Chondrocyte (in vitro differentiated cells): Measurements from ENCODE around the gene GPR183. TPM values are rescaled to one million over a fixed set of nuclear protein-coding genes. Genes with fewer than 3 reads are reported as not detected.

Experiments used
- DNase-seq: peaks from one replicate; pipeline ENCODE4 v3.0.0; 2021; ENCODE audit warnings: mixed read lengths, low spot score
- H3K27ac Mint-ChIP-seq: one replicate; pipeline ENCODE4 v1.8.0; 2021; ENCODE audit warnings: mild to moderate bottlenecking, moderate library complexity, mixed read lengths; ENCODE audit not compliant: unreplicated experiment
- H3K27me3 Mint-ChIP-seq: 2 replicates; pipeline ENCODE4 v1.8.0; 2021; ENCODE audit warnings: low read depth, mixed read lengths
- H3K36me3 Mint-ChIP-seq: 2 replicates; pipeline ENCODE4 v1.8.0; 2021; ENCODE audit warnings: low read depth, mixed read lengths
- H3K4me1 Mint-ChIP-seq: 2 replicates; pipeline ENCODE4 v1.8.0; 2021; ENCODE audit warnings: low read depth, mild to moderate bottlenecking, mixed read lengths
- H3K4me3 Mint-ChIP-seq: one replicate; pipeline ENCODE4 v1.8.0; 2021; ENCODE audit warnings: mild to moderate bottlenecking, moderate library complexity, mixed read lengths; ENCODE audit not compliant: unreplicated experiment
- H3K9me3 Mint-ChIP-seq: 2 replicates; pipeline ENCODE4 v1.8.0; 2021; ENCODE audit warnings: low read depth, mixed read lengths
- total RNA-seq: library from RNA; stranded (reverse); gene quantifications from 3 replicates; pipeline ENCODE4 v1.2.1, GENCODE V29; 2021
- TF ChIP-seq, protein P1 (sequence below): fragments of 200-600 bp; sonication (generic); IDR thresholded peaks from 2 replicates; pipeline ENCODE4 v1.5.0; 2021; ENCODE audit warnings: antibody characterized with exemption, mild to moderate bottlenecking, moderate library complexity

The GPR183 gene
- total RNA-seq, 1 donor from 2014 or later: 5.7 TPM

DNA sequence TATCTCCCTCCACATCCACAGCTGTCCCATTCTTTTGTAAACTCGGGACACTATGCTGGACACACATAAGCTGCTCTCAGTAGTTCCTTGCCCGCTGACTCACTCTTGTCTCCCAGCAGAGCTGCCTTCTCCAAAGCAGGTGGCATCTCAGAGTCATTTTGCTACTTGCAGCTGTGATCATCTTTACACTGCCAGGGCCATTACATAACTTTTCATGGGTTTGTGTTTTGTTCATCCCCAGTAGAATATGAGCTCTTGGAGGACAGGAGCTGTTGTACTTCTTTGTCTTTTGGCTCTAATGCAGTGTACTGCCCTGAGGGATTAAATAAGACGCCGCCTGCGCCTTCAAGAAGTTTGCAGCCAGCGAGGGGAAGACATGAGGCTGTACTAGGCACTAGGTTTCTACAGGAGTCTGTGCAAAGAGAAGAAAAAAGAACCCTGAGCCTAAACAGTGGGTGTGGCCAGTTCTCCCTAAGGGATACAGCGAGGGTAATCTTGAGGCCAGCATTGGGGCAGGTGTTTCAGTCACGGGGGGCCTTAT, 40.8 kb upstream of the GPR183 start:
- Mint-ChIP-seq H3K4me1 (no peaks in the 10 kb centered on the region), H3K4me3 (no peak overlapping the region), H3K27me3 (no peaks in the 10 kb centered on the region), H3K27ac (no peak overlapping the region), H3K9me3 (no peaks in the 10 kb centered on the region), H3K36me3 (peaks cover 33% of the 10 kb centered on the region)
- TF ChIP-seq, protein P1, sequence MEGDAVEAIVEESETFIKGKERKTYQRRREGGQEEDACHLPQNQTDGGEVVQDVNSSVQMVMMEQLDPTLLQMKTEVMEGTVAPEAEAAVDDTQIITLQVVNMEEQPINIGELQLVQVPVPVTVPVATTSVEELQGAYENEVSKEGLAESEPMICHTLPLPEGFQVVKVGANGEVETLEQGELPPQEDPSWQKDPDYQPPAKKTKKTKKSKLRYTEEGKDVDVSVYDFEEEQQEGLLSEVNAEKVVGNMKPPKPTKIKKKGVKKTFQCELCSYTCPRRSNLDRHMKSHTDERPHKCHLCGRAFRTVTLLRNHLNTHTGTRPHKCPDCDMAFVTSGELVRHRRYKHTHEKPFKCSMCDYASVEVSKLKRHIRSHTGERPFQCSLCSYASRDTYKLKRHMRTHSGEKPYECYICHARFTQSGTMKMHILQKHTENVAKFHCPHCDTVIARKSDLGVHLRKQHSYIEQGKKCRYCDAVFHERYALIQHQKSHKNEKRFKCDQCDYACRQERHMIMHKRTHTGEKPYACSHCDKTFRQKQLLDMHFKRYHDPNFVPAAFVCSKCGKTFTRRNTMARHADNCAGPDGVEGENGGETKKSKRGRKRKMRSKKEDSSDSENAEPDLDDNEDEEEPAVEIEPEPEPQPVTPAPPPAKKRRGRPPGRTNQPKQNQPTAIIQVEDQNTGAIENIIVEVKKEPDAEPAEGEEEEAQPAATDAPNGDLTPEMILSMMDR: no peak
- DNase-seq: no peak

DNA sequence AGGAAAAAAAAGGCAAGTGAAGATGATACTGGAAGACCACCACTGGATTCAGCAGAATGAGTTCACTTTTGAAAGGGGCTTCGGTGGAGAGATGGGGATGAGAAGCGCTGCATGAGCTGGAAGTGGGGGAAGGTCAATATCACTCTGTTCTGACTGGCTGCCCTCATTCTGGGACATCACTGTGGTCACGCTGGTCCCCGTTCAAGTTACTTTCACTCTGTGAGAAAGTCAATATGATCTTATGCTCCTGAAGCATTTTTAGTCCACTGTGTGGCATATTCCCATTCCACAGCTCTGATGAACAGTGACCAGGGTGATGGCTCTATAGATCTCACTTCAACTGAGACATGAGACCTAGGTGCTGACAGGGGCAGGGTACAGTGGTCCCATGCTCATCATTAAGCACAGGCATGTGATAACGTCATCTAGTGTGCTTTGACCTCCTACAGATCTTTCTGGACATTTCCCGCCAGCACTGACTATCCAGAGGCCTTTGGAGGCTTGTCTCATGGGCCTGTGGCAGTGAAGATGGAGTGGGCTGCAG, 40.2 kb upstream of the GPR183 start:
- Mint-ChIP-seq H3K4me3 (no peak overlapping the region), H3K9me3 (no peaks in the 10 kb centered on the region), H3K4me1 (no peaks in the 10 kb centered on the region), H3K27ac (no peak overlapping the region), H3K36me3 (peaks cover 33% of the 10 kb centered on the region), H3K27me3 (no peaks in the 10 kb centered on the region)
- TF ChIP-seq, protein P1: no peak
- DNase-seq: no peak

DNA sequence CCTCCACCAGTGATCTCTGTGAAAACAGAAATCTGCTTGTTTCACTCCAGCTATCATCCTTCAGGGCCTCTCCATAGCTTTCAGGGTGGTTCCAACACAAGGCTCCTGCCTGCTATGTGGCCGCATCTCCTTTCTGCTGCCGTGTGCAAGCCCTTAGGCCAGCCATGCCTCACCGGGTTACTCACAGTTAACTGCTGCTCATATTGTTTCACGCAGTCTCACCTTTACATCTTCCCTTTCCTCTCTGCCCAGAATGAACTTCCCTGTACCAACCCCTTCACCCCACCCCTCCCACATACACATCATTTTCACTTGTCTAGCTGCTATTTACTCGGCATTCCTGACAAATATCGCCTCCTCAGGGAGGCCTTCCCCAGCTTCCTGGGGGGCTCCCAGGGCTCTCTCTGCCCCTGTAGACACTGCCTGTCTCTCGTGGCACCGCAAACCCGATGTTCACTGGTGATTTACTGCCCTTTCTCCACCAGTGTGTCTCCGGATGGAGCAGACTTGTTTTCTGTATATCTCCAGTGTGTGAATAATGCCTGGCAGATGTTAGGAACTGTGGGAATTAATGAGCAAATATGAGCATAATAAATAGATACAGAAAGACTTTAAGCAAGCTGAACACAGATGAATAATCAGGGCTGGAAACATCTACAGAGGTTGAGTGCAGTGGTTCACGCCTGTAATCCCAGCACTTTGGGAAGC, 39.3 kb upstream of the GPR183 start:
- DNase-seq: no peak
- H3K27me3 Mint-ChIP-seq: no peaks in the 10 kb centered on the region
- H3K27ac Mint-ChIP-seq: no peak overlapping the region
- no peaks in the 10 kb centered on the region for H3K4me1 Mint-ChIP-seq
- TF ChIP-seq, protein P1: no peak
- H3K36me3 Mint-ChIP-seq: peaks cover 39% of the 10 kb centered on the region
- no peak overlapping the region for H3K4me3 Mint-ChIP-seq
- H3K9me3 Mint-ChIP-seq: no peaks in the 10 kb centered on the region

DNA sequence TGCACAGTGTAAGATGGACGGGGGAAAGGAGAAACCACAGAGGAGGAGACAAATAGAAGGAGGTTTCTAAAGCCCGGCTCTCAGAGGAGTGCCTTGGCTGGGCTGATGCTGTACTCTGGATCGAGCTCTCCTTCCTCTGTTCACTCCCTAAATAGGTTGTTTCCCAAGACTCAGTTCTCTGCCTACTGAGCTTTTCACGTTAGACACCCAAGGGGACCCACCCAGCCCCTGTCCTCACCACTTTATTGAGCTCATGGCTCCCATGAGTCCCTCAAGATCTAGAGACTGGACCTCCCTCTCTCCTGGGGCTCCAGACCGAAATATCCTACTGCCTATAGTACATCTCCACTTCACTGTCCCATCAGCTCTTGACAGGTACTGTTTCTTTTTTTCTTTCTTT, 38.1 kb upstream of the GPR183 start:
- DNase-seq: no peak

DNA sequence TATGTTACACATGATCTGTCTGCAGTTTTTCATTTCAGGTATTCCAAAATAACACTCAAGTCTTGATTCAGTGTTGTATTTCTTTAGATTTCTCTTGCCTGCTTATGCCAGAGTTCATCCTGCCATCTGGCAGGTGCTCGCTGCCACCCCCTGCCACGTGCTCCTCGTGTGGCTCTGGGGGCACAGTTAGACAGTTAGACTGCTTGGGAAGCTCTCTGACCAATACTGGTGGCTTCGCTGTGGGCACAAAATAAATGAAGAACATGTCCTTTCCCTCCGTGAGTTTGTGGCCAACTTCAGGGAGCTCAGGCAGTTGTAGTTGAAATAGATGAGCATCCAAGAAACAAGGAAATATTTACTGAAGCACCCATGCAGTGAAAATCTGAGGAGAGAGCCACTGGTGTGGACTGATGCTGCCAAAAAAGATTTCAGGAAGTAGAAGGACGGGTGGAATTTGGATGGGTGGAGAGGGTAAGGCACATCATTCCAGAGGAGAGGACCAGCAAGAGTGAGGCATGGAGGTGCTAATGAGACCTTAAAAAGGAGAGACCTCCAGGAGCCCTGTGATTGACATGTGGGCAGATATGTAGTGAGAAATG, 37.5 kb upstream of the GPR183 start:
- TF ChIP-seq, protein P1: no peak
- Mint-ChIP-seq H3K27ac (no peak overlapping the region), H3K9me3 (no peaks in the 10 kb centered on the region), H3K36me3 (peaks cover 46% of the 10 kb centered on the region), H3K4me3 (no peak overlapping the region), H3K4me1 (peaks cover 6% of the 10 kb centered on the region), H3K27me3 (no peaks in the 10 kb centered on the region)
- no peak for DNase-seq

More for the DNA sequence above, 38.1 kb upstream of the GPR183 start:
- Mint-ChIP-seq H3K4me3 (no peak overlapping the region), H3K27me3 (no peaks in the 10 kb centered on the region), H3K27ac (no peak overlapping the region), H3K36me3 (peaks cover 45% of the 10 kb centered on the region), H3K4me1 (no peaks in the 10 kb centered on the region), H3K9me3 (no peaks in the 10 kb centered on the region)
- TF ChIP-seq, protein P1: no peak
